ENCODE data around the gene GLS2.

The GLS2 gene

DNA sequence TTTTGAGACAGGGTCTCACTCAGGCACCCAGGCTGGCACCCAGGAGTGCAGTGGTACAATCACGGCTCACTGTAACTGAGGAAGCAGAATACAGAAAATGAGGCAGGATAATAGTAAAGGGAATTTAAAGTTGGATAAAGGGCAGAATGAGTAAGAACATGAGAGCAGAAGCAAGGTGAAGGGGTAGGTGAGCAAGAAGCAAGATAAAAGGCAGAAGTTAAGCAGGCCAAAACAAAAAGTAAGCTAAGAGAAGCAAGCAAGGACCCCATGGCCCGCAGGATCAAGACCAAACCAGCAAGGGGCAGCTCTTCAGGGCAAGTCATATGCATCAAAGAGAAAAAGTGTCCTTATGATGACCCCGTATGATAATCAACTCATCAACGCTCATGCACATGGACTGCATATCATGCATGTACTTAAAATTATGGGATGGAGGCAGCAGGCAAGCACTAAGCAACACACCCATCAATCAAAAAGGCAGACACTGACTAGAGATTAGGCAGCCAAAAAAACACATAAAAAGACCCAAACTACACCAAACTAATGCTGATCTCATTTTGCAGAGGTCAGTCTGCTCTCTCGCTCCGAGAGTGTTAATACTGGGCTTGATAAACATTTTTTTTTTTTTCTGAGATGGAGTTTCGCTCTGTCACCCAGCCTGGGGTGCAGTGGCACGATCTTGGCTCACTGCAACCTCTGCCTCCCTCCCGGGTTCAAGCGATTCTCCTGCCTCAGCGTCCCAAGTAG, 50.4 kb downstream of the GLS2 start:
- DNase-seq: no peak

DNA sequence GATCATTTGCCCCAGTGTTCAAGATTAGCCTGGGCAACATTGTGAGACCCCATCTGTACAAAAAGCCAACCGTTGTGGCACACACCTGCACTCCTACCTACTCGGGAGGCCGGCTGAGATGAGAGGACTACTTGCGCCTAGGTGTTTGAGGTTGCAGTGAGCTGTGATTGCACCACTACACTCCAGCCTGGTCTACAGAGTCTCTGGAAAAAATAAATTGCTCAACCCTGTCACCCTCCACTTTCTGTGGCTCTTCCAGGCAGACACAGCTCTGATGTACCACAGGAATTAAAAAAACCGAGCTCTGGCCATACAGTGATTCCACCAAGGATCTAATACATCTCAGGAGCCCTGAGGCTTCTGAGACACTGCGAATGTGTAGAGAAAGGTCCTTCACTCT, 53.1 kb downstream of the GLS2 start:
- DNase-seq: no peak

DNA sequence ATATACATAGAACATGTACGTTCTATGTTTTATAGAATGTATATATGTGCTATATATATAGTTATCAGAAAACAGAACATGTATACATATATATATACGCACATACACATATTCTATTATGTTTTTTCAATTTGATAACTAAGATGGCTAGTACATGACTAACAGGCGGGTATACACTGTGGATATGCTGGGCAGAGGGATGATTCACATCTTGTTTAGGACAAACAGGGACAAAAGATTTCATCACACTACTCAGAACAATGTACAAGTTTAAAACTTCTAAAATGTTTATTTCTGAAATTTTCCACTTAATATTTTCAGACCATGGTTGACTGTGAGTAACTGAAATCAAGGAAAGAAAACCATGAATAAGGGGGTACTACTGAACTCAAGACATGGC, 56.1 kb downstream of the GLS2 start:
- DNase-seq: no peak

DNA sequence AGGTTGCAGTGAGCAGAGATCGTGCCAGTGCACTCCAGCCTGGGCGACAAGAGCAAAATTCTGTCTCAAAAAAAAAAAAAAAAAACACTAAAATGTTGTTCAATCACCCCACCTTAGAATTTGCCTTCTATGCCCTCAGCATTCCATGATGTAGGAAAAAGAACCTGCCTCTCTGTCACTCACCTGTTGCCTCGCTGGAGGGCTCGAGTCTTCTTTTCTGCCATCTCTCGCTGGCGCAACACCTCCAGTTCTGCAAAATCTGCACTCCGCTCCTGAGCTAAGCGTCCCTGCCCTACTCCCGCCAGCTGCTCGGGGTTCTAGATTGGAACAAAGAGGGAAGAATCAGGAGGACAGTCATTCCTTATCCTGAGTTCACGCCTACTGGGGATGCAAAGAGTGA, 56.7 kb downstream of the GLS2 start:
- no peak for DNase-seq

DNA sequence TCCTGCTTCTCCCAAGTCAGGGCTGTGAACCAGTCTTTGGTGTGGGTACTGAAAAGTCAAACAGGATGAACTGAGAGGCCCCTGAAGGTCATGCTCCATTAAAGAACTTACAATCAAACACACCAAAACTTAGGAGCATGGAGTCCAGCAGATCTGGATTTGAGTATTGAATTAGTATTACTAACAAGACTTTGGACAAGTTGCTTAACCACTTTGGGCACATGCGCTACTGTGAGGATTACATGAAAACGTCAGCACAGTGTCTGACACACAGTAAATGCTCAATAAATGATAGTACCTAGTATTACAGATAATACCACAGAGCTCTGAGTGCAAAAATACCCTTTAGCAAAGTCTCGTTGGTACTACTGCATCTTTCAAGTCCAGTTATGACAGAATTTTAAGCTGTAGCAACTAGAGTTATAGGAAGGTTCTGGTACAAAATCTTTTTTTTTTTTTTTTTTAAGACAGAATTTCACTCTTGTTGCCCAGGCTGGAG, 62.0 kb downstream of the GLS2 start:
- no peak for DNase-seq

DNA sequence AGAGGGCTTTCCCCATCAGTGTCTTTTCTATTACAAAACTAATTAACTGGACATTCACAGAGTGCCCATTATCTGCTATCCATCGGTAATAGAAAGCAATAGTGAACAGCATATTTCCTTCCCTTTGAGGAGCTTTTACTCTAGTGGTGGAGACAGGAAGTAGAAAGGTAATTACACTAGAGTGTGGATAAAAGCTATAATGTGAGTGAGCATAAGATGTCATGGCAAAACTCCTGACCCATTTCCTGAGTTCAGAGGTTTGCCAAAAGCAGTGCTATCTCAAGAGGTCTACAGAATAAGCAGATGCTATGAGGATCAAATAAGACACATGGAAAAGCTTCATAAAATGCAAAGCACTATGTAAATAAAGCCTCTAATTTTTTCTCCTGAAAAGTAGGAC, 62.8 kb downstream of the GLS2 start:
- DNase-seq: no peak

All from activated CD4-positive, alpha-beta T cell treated with anti-CD3 and anti-CD28 coated beads, Interleukin-2, amount 50 U/mL, for 4 hours (primary cell).